Smooth muscle cell (in vitro differentiated cells): Measurements from ENCODE around the gene POM121. TPM values are rescaled to one million over a fixed set of nuclear protein-coding genes. Genes with fewer than 3 reads are reported as not detected.
"Not testable (repeated sequence)": the region's sequence is repeated elsewhere in the genome, so short reads cannot be mapped to it uniquely, and the experiment has no call there.

Experiments used
- DNase-seq: peaks from one replicate; lab custom pipeline; 2025; ENCODE audit not compliant: unreplicated experiment; lab: John Stamatoyannopoulos, UW
- H2AFZ ChIP-seq: fragments of 200-600 bp; sonication (generic); 2 replicates; pipeline ENCODE4 v1.6.0; 2016; ENCODE audit warnings: antibody characterized with exemption, low read depth, mild to moderate bottlenecking
- H3F3A ChIP-seq: fragments of 200-600 bp; sonication (generic); 2 replicates; pipeline ENCODE4 v1.6.0; 2017; ENCODE audit warnings: antibody characterized with exemption, low read depth
- H3K27ac ChIP-seq: fragments of 200-600 bp; sonication (generic); 2 replicates; pipeline ENCODE4 v1.5.1; 2016; ENCODE audit warnings: low read depth, mild to moderate bottlenecking
- H3K27me3 ChIP-seq: fragments of 200-600 bp; sonication (generic); 2 replicates; pipeline ENCODE4 v1.6.1; 2016; ENCODE audit warnings: low read depth, mild to moderate bottlenecking
- H3K36me3 ChIP-seq: fragments of 200-600 bp; sonication (generic); 2 replicates; pipeline ENCODE4 v1.5.1; 2016; ENCODE audit warnings: low read depth
- H3K4me1 ChIP-seq: fragments of 200-600 bp; sonication (generic); 2 replicates; pipeline ENCODE4 v1.5.1; 2016; ENCODE audit warnings: low read depth
- H3K4me2 ChIP-seq: fragments of 200-600 bp; sonication (generic); 2 replicates; pipeline ENCODE4 v1.6.0; 2016; ENCODE audit warnings: mild to moderate bottlenecking
- H3K4me3 ChIP-seq: fragments of 200-600 bp; sonication (generic); 2 replicates; pipeline ENCODE4 v1.5.1; 2016; ENCODE audit warnings: mild to moderate bottlenecking
- H3K79me2 ChIP-seq: fragments of 200-600 bp; sonication (generic); 2 replicates; pipeline ENCODE4 v1.6.0; 2016; ENCODE audit warnings: low read depth, mild to moderate bottlenecking
- H3K9ac ChIP-seq: fragments of 200-600 bp; sonication (generic); 2 replicates; pipeline ENCODE4 v1.6.0; 2016; ENCODE audit warnings: low read depth
- H3K9me3 ChIP-seq: fragments of 200-600 bp; sonication (generic); replicated peaks from 2 replicates; pipeline ENCODE4 v1.5.1; 2016; ENCODE audit warnings: low read depth
- H4K20me1 ChIP-seq: fragments of 200-600 bp; sonication (generic); 2 replicates; pipeline ENCODE4 v1.6.0; 2016; ENCODE audit warnings: low read depth
- WGBS: methylation state at CpG from one replicate; pipeline ENCODE4 v1.1.7; 2016; ENCODE audit warnings: low lambda C conversion rate; 5-methylcytosine and 5-hydroxymethylcytosine counted together
- polyA plus RNA-seq: library from polyadenylated mRNA; unstranded; fragments of >200 nt; fragmentation: Nextera tagmentation; extraction: Ambion mirVana; gene quantifications from 2 replicates; pipeline ENCODE4 v1.2.1, GENCODE V29; 2016
- total RNA-seq: library from RNA; depleted of rRNA; stranded (reverse); fragments of >200 nt; gene quantifications from 2 replicates; pipeline ENCODE4 v1.2.3, GENCODE V29; 2014

POM121 gene
- total and polyA plus RNA-seq, 2 experiments from 2014 or later = 9.2 to 11.8 TPM

- not testable (repeated sequence) for H3K36me3 ChIP-seq, H3F3A ChIP-seq, H4K20me1 ChIP-seq, H3K9ac ChIP-seq, H3K79me2 ChIP-seq, DNase-seq, H2AFZ ChIP-seq, H3K9me3 ChIP-seq, H3K4me3 ChIP-seq, H3K27me3 ChIP-seq, H3K4me1 ChIP-seq, H3K27ac ChIP-seq, H3K4me2 ChIP-seq
- 78% methylated on average over 4 of the region's 18 CpGs for WGBS
Observed at GRCh38 chr7:72960029-72960428, 35.1 kb downstream of the POM121 start.

DNA sequence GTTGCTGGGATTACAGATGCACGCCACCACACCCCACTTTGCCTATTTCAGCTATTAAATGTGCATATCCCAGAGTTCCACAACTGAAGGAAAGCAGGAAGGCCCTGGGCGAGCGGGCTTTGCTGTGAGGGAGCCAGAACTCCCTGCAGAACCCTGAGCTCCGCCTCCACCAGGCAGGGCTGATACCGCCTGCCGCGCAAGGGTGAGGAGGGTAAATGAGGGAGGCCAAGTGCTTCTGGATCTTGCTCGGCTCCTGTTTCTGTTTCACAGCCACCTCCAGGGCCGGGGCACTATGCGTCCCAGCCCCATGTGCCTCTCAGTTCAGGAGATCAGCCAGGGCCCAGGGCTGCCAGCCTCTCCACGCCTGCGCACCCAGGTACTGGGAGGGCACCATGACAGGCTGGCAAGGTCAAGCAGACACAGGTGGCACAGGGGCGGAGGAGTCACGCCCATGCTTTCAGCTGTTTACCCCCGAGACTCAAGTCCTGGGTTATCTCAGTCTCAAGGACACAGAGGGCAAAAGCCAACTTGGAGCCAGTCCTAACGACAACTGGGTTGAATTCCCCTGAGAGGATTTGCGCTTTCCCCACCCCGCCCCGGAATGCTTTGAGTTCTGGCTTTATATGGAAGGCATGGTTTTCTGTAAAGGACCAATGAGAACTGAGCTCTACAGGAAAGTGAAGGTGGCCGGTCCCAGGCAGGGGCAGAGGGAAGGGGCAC lies 35.9 kb downstream of the POM121 start:
- not testable (repeated sequence) for H2AFZ ChIP-seq, H3K36me3 ChIP-seq, H3K27ac ChIP-seq, H4K20me1 ChIP-seq, DNase-seq, H3K79me2 ChIP-seq, H3K4me3 ChIP-seq, H3K9ac ChIP-seq, H3K9me3 ChIP-seq, H3K4me1 ChIP-seq, H3K27me3 ChIP-seq, H3F3A ChIP-seq, H3K4me2 ChIP-seq
- no CpG with 5 or more reads among the region's 20 CpGs for WGBS

DNA sequence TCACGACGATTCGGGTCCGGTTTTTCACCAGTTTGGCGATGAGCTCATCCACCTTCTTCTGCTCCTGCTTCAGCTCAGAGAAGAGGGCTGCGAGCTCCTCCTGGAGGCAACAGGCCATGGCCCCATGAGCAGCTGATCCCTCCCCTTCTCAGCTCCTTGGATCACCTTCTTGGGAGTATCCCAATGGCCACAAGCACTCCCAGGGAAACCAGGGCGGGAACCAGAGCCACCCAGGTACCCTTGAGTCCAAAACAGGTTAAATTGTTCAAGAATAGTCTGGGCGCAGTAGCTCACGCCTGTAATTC lies 36.4 kb downstream of the POM121 start:
- not testable (repeated sequence) for H3K79me2 ChIP-seq, H3K4me3 ChIP-seq, H4K20me1 ChIP-seq, H3K4me2 ChIP-seq, H3K9me3 ChIP-seq, H3K27ac ChIP-seq, H3K9ac ChIP-seq, H3K36me3 ChIP-seq, H3K27me3 ChIP-seq, H2AFZ ChIP-seq, H3K4me1 ChIP-seq, DNase-seq, H3F3A ChIP-seq
- no CpG with 5 or more reads among the region's 9 CpGs for WGBS

GRCh38 chr7:72963056-72963455 lies 38.2 kb downstream of the POM121 start:
- not testable (repeated sequence) for H4K20me1 ChIP-seq, H3K36me3 ChIP-seq, H3K9ac ChIP-seq, H3F3A ChIP-seq, H3K79me2 ChIP-seq, H3K27me3 ChIP-seq, H3K4me1 ChIP-seq, DNase-seq, H3K9me3 ChIP-seq, H2AFZ ChIP-seq, H3K4me3 ChIP-seq, H3K27ac ChIP-seq, H3K4me2 ChIP-seq
- 90% methylated on average over 4 of the region's 8 CpGs for WGBS

DNA sequence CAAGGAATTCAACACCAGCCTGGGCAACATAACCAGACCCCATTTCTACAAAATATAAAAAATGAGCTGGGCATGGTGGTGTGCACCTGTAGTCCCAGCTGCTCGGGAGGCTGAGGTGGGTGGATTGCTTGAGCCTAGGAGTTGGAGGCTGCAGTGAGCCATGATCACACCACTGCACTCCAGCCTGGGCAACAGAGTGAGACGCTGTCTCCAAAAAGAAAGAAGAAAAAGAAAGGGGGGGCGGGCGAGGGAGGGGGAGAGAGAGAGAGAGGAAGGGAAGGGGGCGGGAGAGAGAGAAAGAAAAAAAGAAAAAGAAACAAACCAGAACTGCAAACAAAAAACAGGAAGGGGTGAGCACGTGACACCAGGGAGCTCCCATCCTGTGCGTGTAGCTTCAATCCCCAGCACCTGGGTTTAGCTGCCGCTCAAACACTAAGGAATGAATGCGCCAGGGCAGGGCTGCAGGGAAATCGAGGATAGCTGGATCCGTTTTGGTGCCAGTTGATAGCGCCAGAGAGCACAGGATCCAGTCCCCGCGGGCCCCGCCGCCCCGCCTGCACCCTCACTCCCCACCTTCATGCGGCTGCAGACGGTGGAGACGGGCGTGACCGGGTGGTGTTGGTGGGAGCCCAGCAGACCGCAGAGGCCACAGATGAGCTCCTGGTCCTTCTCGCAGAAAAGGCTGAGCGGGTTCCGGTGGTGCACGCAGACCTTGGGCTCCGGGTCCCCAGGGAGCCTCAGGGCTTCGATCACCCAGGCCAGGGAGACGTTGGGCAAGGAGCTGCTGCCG lies 40.5 kb downstream of the POM121 start:
- H3F3A ChIP-seq, H3K27ac ChIP-seq, H3K9me3 ChIP-seq, H3K27me3 ChIP-seq, H3K9ac ChIP-seq, H3K4me2 ChIP-seq, H3K79me2 ChIP-seq, H3K4me1 ChIP-seq, H4K20me1 ChIP-seq, H3K4me3 ChIP-seq, H3K36me3 ChIP-seq, DNase-seq, H2AFZ ChIP-seq: not testable (repeated sequence)
- no CpG with 5 or more reads among the region's 31 CpGs for WGBS

GRCh38 chr7:72966892-72967291 lies 42.0 kb downstream of the POM121 start:
- H3K27me3 ChIP-seq, H3K79me2 ChIP-seq, H3K9ac ChIP-seq, H2AFZ ChIP-seq, H3K4me3 ChIP-seq, H3K4me1 ChIP-seq, H3K36me3 ChIP-seq, H3F3A ChIP-seq, DNase-seq, H3K27ac ChIP-seq, H3K9me3 ChIP-seq, H4K20me1 ChIP-seq, H3K4me2 ChIP-seq: not testable (repeated sequence)
- WGBS = 87% methylated on average over 2 of the region's 3 CpGs

DNA sequence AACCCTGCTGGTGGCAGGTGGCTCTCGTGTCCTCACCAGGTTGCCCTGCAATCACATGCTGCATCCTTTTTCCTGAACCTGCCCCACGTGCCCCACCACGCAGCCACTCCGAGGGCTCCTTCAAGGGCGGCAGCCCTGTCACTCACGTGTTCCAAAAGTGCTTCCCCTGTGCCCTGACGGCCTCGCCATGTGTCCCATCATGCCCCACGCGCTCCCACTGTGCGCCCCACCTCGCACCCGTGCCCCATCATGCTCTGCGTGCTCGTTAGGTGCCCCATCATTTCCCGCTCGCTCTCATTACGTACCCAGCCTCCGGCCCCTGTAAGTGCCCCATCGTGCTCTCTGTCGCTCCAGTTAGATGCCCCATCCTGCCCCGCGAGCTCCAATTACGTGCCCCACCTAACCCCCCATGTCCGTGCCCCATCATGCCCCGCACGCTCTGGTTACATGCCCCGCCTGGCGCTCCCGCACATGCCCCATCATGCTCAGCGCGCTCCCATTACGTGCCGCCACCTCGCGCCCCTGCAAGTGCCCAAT lies 44.2 kb downstream of the POM121 start, which contains the start of gene TRIM74:
TSS of gene TRIM74 (minus strand) at position 487 of the 537 bp plus-strand sequence. CDS start 3,309 bp downstream, outside the sequence.
- not testable (repeated sequence) for H3K4me1 ChIP-seq, H3K79me2 ChIP-seq, H3K36me3 ChIP-seq, DNase-seq, H3K9ac ChIP-seq, H3K4me3 ChIP-seq, H3K27me3 ChIP-seq, H3K9me3 ChIP-seq, H3K4me2 ChIP-seq, H3F3A ChIP-seq, H2AFZ ChIP-seq, H4K20me1 ChIP-seq, H3K27ac ChIP-seq
- no CpG with 5 or more reads among the region's 36 CpGs for WGBS

GRCh38 chr7:72969688-72970087 lies 44.8 kb downstream of the POM121 start:
- DNase-seq = not testable (repeated sequence)

More at GRCh38 chr7:72969688-72970087, 44.8 kb downstream of the POM121 start:
- not testable (repeated sequence) for H3K79me2 ChIP-seq, H3K9me3 ChIP-seq, H4K20me1 ChIP-seq, H3K4me2 ChIP-seq, H3K4me1 ChIP-seq, H3K27ac ChIP-seq, H3K4me3 ChIP-seq, H3K36me3 ChIP-seq, H3F3A ChIP-seq, H3K9ac ChIP-seq, H2AFZ ChIP-seq, H3K27me3 ChIP-seq
- WGBS = 97% methylated on average over 13 of the region's 29 CpGs
